IPS-15b (cell line): ENCODE data around the gene OR2T6.

Experiments used
- H3K27me3 ChIP-seq: one replicate; pipeline ENCODE4 v1.6.1; 2013; ENCODE audit warnings: low read length; ENCODE audit not compliant: control insufficient read depth, insufficient read depth
- H3K36me3 ChIP-seq: one replicate; pipeline ENCODE4 v1.6.1; 2013; ENCODE audit warnings: low read length; ENCODE audit not compliant: control insufficient read depth, insufficient read depth
- H3K4me1 ChIP-seq: one replicate; pipeline ENCODE4 v1.6.1; 2013; ENCODE audit warnings: mild to moderate bottlenecking, low read length; ENCODE audit not compliant: control insufficient read depth, insufficient read depth
- H3K4me3 ChIP-seq: one replicate; pipeline ENCODE4 v1.5.1; 2013; ENCODE audit warnings: low read depth, low read length
- H3K9ac ChIP-seq: one replicate; pipeline ENCODE4 v1.6.1; 2013; ENCODE audit warnings: low read depth, mild to moderate bottlenecking, low read length
- H3K9me3 ChIP-seq: one replicate; pipeline ENCODE4 v1.6.1; 2013; ENCODE audit warnings: mild to moderate bottlenecking, low read length; ENCODE audit not compliant: control insufficient read depth, insufficient read depth

The OR2T6 gene

GRCh38 chr1:248375446-248375845, at the start of gene OR2T6:
OR2T6 (plus strand) TSS chr1:248375746; CDS start chr1:248387609, 11,863 bp downstream.
- H3K9ac ChIP-seq = no peak within 1 kb of the TSS
- H3K36me3 ChIP-seq = no peaks in the 10 kb centered on the region
- peaks cover 12% of the 10 kb centered on the region for H3K9me3 ChIP-seq
- no peaks in the 10 kb centered on the region for H3K4me1 ChIP-seq
- no peaks in the 10 kb centered on the region for H3K27me3 ChIP-seq
- H3K4me3 ChIP-seq = no peak within 1 kb of the TSS

GRCh38 chr1:248343451-248343850, 32.1 kb upstream of the OR2T6 start:
- Histone ChIP-seq H3K9me3 (peaks cover 9% of the 10 kb centered on the region), H3K36me3 (no peaks in the 10 kb centered on the region), H3K9ac (no peak overlapping the region), H3K4me1 (no peaks in the 10 kb centered on the region), H3K27me3 (no peaks in the 10 kb centered on the region), H3K4me3 (no peak overlapping the region)

GRCh38 chr1:248348475-248348874, 27.1 kb upstream of the OR2T6 start, which contains the start of gene OR14C36:
OR14C36 (plus strand) TSS chr1:248348775; CDS start chr1:248348775, 0 bp downstream.
- Histone ChIP-seq H3K4me3 (no peak within 1 kb of the TSS), H3K9me3 (peaks cover 18% of the 10 kb centered on the region), H3K9ac (no peak within 1 kb of the TSS)

GRCh38 chr1:248359415-248359814, 16.1 kb upstream of the OR2T6 start:
- H3K9me3 ChIP-seq = peaks cover 5% of the 10 kb centered on the region
- H3K4me1 ChIP-seq = no peaks in the 10 kb centered on the region

More at GRCh38 chr1:248348475-248348874, 27.1 kb upstream of the OR2T6 start, which contains the start of gene OR14C36:
- Histone ChIP-seq H3K36me3 (no peaks in the 10 kb centered on the region), H3K27me3 (no peaks in the 10 kb centered on the region), H3K4me1 (no peaks in the 10 kb centered on the region)

GRCh38 chr1:248361121-248361715, 14.3 kb upstream of the OR2T6 start, which contains the start of gene OR2T4:
OR2T4 (plus strand) TSS chr1:248361665; CDS start chr1:248361665, 0 bp downstream.
- H3K27me3 ChIP-seq = no peaks in the 10 kb centered on the region
- no peaks in the 10 kb centered on the region for H3K36me3 ChIP-seq
- H3K9me3 ChIP-seq = peaks cover 12% of the 10 kb centered on the region
- no peak within 1 kb of the TSS for H3K9ac ChIP-seq
- no peaks in the 10 kb centered on the region for H3K4me1 ChIP-seq
- no peak within 1 kb of the TSS for H3K4me3 ChIP-seq

More at GRCh38 chr1:248359415-248359814, 16.1 kb upstream of the OR2T6 start:
- no peaks in the 10 kb centered on the region for H3K36me3 ChIP-seq
- H3K27me3 ChIP-seq = no peaks in the 10 kb centered on the region
- H3K9ac ChIP-seq = no peak overlapping the region
- no peak overlapping the region for H3K4me3 ChIP-seq

- Histone ChIP-seq H3K4me3 (no peak overlapping the region), H3K9ac (no peak overlapping the region), H3K36me3 (no peaks in the 10 kb centered on the region), H3K9me3 (peaks cover 12% of the 10 kb centered on the region), H3K27me3 (no peaks in the 10 kb centered on the region), H3K4me1 (no peaks in the 10 kb centered on the region)
These were observed 8.9 kb upstream of the OR2T6 start for GRCh38 chr1:248366609-248367008.

- Histone ChIP-seq H3K4me3 (no peak overlapping the region), H3K4me1 (no peaks in the 10 kb centered on the region), H3K27me3 (no peaks in the 10 kb centered on the region), H3K9me3 (peaks cover 16% of the 10 kb centered on the region), H3K36me3 (no peaks in the 10 kb centered on the region), H3K9ac (no peak overlapping the region)
These were observed 3.2 kb upstream of the OR2T6 start for GRCh38 chr1:248372394-248372793.

GRCh38 chr1:248373761-248374160, 1.8 kb upstream of the OR2T6 start:
- Histone ChIP-seq H3K4me1 (no peaks in the 10 kb centered on the region), H3K36me3 (no peaks in the 10 kb centered on the region), H3K27me3 (no peaks in the 10 kb centered on the region), H3K9me3 (peaks cover 16% of the 10 kb centered on the region), H3K9ac (no peak overlapping the region), H3K4me3 (no peak overlapping the region)

GRCh38 chr1:248376916-248377315, 1.4 kb downstream of the OR2T6 start:
- Histone ChIP-seq H3K4me3 (no peak overlapping the region), H3K9me3 (peaks cover 15% of the 10 kb centered on the region), H3K4me1 (no peaks in the 10 kb centered on the region), H3K36me3 (no peaks in the 10 kb centered on the region), H3K9ac (no peak overlapping the region), H3K27me3 (no peaks in the 10 kb centered on the region)

GRCh38 chr1:248380854-248381253, 5.3 kb downstream of the OR2T6 start:
- no peaks in the 10 kb centered on the region for H3K36me3 ChIP-seq
- H3K4me3 ChIP-seq = no peak overlapping the region
- H3K4me1 ChIP-seq = no peaks in the 10 kb centered on the region
- H3K9me3 ChIP-seq = peaks cover 7% of the 10 kb centered on the region
- H3K9ac ChIP-seq = no peak overlapping the region
- no peaks in the 10 kb centered on the region for H3K27me3 ChIP-seq

- H3K9me3 ChIP-seq = peaks cover 34% of the 10 kb centered on the region
- H3K4me1 ChIP-seq = no peaks in the 10 kb centered on the region
- no peaks in the 10 kb centered on the region for H3K36me3 ChIP-seq
- H3K9ac ChIP-seq = no peak overlapping the region
- H3K27me3 ChIP-seq = no peaks in the 10 kb centered on the region
- H3K4me3 ChIP-seq = no peak overlapping the region
These were observed 12.9 kb downstream of the OR2T6 start for GRCh38 chr1:248388426-248388825.

- Histone ChIP-seq H3K4me1 (no peaks in the 10 kb centered on the region), H3K9me3 (peaks cover 32% of the 10 kb centered on the region), H3K9ac (no peak overlapping the region), H3K4me3 (no peak overlapping the region), H3K36me3 (no peaks in the 10 kb centered on the region), H3K27me3 (no peaks in the 10 kb centered on the region)
These were observed 17.5 kb downstream of the OR2T6 start for GRCh38 chr1:248393050-248393449.
